Calu3 (cell line): ENCODE measurements around the gene TTC28. TPM values are rescaled to one million over a fixed set of nuclear protein-coding genes. Genes with fewer than 3 reads are reported as not detected.

Experiments used
- BruUV-seq: library from RNA; stranded (reverse); fragments of 400-500 nt; replicated peaks from 2 replicates; lab custom pipeline; 2021; lab: Mats Ljungman, UMichigan
- CTCF ChIA-PET: fragments of 300-600 bp; sonication (Branson Sonifier 250); formaldehyde crosslinking; loops from one replicate; lab custom pipeline; 2022; ENCODE audit warnings: antibody characterized with exemption; lab: Charles Lee
- DNase-seq: peaks from one replicate; pipeline ENCODE4 v3.0.0; 2022
- H3K27ac Mint-ChIP-seq: one replicate; pipeline ENCODE4 v1.8.0; 2022; ENCODE audit warnings: mixed read lengths; ENCODE audit not compliant: unreplicated experiment
- H3K27me3 Mint-ChIP-seq: one replicate; pipeline ENCODE4 v1.8.0; 2022; ENCODE audit warnings: mixed read lengths; ENCODE audit not compliant: unreplicated experiment
- H3K36me3 Mint-ChIP-seq: one replicate; pipeline ENCODE4 v1.8.0; 2022; ENCODE audit warnings: mild to moderate bottlenecking, moderate library complexity, mixed read lengths; ENCODE audit not compliant: insufficient read depth, unreplicated experiment
- H3K4me1 Mint-ChIP-seq: one replicate; pipeline ENCODE4 v1.8.0; 2022; ENCODE audit warnings: mild to moderate bottlenecking, low read depth, mixed read lengths; ENCODE audit not compliant: unreplicated experiment
- H3K4me3 Mint-ChIP-seq: one replicate; pipeline ENCODE4 v1.8.0; 2022; ENCODE audit warnings: mild to moderate bottlenecking, low read depth, moderate library complexity, mixed read lengths; ENCODE audit not compliant: unreplicated experiment
- H3K9me3 Mint-ChIP-seq: one replicate; pipeline ENCODE4 v1.8.0; 2022; ENCODE audit warnings: low read depth, mixed read lengths; ENCODE audit not compliant: unreplicated experiment
- CTCF ChIP-seq: fragments of 200-600 bp; IDR thresholded peaks from one replicate; pipeline ENCODE4 v1.8.0; 2022; ENCODE audit warnings: antibody characterized with exemption; ENCODE audit not compliant: unreplicated experiment
- intact Hi-C: fragments of 100-400 bp; cut with micrococcal nuclease; formaldehyde crosslinking; loops from one replicate; pipeline ENCODE4 v1.10.0; 2022; ENCODE audit not compliant: unreplicated experiment
- total RNA-seq: library from RNA; stranded (reverse); gene quantifications from 2 replicates; pipeline ENCODE4 v1.2.3, GENCODE V29; 2022

Gene TTC28
- total RNA-seq, 1 experiment from 2014 or later: 5.2 TPM

- DNase-seq: no peak
- H3K4me3 Mint-ChIP-seq: no peak overlapping the region
- no peak overlapping the region for H3K27ac Mint-ChIP-seq
- intact Hi-C loops: no loop called here
- no peaks in the 10 kb centered on the region for H3K4me1 Mint-ChIP-seq
- no TSS peak for BruUV-seq
- H3K27me3 Mint-ChIP-seq: no peaks in the 10 kb centered on the region
- peaks cover 4% of the 10 kb centered on the region for H3K36me3 Mint-ChIP-seq
- no peak for TF ChIP-seq CTCF
- H3K9me3 Mint-ChIP-seq: no peaks in the 10 kb centered on the region
- CTCF ChIA-PET: interaction anchor here (0.7 kb wide), 1 partner anchor 792 kb away, joined by 3 read pairs; no protein-coding TSS in a partner anchor
Observed at GRCh38 chr22:27987557-27987956, 692.1 kb downstream of the TTC28 start.

- no peak for DNase-seq
- CTCF ChIA-PET: no interaction called here
- H3K27ac Mint-ChIP-seq: no peak overlapping the region
- intact Hi-C loops: no loop called here
- no peaks in the 10 kb centered on the region for H3K27me3 Mint-ChIP-seq
- peaks cover 4% of the 10 kb centered on the region for H3K36me3 Mint-ChIP-seq
- no peaks in the 10 kb centered on the region for H3K9me3 Mint-ChIP-seq
- BruUV-seq: no TSS peak
- no peaks in the 10 kb centered on the region for H3K4me1 Mint-ChIP-seq
- no peak for TF ChIP-seq CTCF
- no peak overlapping the region for H3K4me3 Mint-ChIP-seq
Observed at GRCh38 chr22:27986937-27987336, 692.7 kb downstream of the TTC28 start.

GRCh38 chr22:27986459-27986858 lies 693.2 kb downstream of the TTC28 start:
- TF ChIP-seq CTCF: no peak
- no peak for DNase-seq
- no peaks in the 10 kb centered on the region for H3K9me3 Mint-ChIP-seq
- no peaks in the 10 kb centered on the region for H3K27me3 Mint-ChIP-seq
- peaks cover 4% of the 10 kb centered on the region for H3K36me3 Mint-ChIP-seq
- CTCF ChIA-PET: no interaction called here
- intact Hi-C loops: no loop called here
- H3K27ac Mint-ChIP-seq: no peak overlapping the region
- no peak overlapping the region for H3K4me3 Mint-ChIP-seq
- no TSS peak for BruUV-seq
- no peaks in the 10 kb centered on the region for H3K4me1 Mint-ChIP-seq

- no peaks in the 10 kb centered on the region for H3K9me3 Mint-ChIP-seq
- DNase-seq: no peak
- BruUV-seq: no TSS peak
- H3K36me3 Mint-ChIP-seq: peaks cover 4% of the 10 kb centered on the region
- no peaks in the 10 kb centered on the region for H3K4me1 Mint-ChIP-seq
- no peak for TF ChIP-seq CTCF
- intact Hi-C loops: no loop called here
- no peak overlapping the region for H3K4me3 Mint-ChIP-seq
- H3K27ac Mint-ChIP-seq: no peak overlapping the region
- CTCF ChIA-PET: no interaction called here
- H3K27me3 Mint-ChIP-seq: no peaks in the 10 kb centered on the region
Observed at GRCh38 chr22:27985323-27986275, 694.0 kb downstream of the TTC28 start.
